NCI-H2196 (cell line): Measurements from ENCODE around the gene ZNF506.
A peak's percentile ranks its signal among the peaks of the same experiment; 100 is the strongest.
"Not testable (repeated sequence)": the region's sequence is repeated elsewhere in the genome, so short reads cannot be mapped to it uniquely, and the experiment has no call there.

Experiments used
- DNase-seq: peaks from one replicate; lab custom pipeline; 2025; ENCODE audit not compliant: unreplicated experiment; lab: John Stamatoyannopoulos, UW

Gene ZNF506

DNA sequence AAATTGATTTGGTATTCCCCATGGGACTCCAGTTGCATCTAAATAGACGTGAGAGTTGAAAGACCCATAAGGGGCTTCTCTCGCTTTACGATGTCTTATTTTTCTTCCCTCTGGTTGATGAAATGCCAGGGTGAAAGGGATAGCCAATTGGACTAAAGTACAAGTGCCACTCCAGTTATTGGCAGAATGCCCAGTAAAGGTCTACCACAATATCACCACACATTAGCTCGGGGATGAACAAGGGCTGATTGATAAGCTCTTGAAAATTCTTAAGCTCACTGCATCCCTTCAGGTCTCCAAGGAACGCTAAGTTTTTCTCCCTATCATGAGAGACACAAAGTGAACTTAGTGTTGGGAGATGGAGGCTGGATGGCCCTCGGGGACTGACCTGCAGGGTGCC, 39.8 kb downstream of the ZNF506 start:
- peak; percentile 33 for DNase-seq

GRCh38 chr19:19778666-19779065, 42.9 kb downstream of the ZNF506 start:
- no peak for DNase-seq

- DNase-seq: no peak
Observed at GRCh38 chr19:19777692-19778091, 43.9 kb downstream of the ZNF506 start.

- DNase-seq: peak; percentile 97
Observed at GRCh38 chr19:19776206-19777008, 45.1 kb downstream of the ZNF506 start.

DNA sequence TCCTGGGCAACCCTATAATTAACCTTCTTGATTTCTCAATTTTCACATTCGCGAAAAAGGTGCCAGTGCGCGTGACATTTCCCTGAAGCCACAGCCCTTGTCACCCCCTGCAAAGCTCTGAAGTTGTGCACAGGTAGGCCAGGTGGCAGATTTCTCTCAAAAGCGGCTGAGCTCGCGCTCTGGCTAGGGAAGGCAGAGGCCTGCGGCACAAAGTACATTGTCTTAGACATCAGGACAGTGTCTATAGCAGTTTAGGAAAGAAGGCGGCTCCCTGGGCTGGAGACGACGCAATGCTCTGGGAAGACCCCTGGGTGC, 45.7 kb downstream of the ZNF506 start:
- no peak for DNase-seq

GRCh38 chr19:19774354-19775033, 47.1 kb downstream of the ZNF506 start:
- no peak for DNase-seq

GRCh38 chr19:19771963-19772362, 49.6 kb downstream of the ZNF506 start:
- DNase-seq: not testable (repeated sequence)

- not testable (repeated sequence) for DNase-seq
Observed at GRCh38 chr19:19769971-19770370, 51.6 kb downstream of the ZNF506 start.

- no peak for DNase-seq
Observed at GRCh38 chr19:19758164-19758563, 63.4 kb downstream of the ZNF506 start.

DNA sequence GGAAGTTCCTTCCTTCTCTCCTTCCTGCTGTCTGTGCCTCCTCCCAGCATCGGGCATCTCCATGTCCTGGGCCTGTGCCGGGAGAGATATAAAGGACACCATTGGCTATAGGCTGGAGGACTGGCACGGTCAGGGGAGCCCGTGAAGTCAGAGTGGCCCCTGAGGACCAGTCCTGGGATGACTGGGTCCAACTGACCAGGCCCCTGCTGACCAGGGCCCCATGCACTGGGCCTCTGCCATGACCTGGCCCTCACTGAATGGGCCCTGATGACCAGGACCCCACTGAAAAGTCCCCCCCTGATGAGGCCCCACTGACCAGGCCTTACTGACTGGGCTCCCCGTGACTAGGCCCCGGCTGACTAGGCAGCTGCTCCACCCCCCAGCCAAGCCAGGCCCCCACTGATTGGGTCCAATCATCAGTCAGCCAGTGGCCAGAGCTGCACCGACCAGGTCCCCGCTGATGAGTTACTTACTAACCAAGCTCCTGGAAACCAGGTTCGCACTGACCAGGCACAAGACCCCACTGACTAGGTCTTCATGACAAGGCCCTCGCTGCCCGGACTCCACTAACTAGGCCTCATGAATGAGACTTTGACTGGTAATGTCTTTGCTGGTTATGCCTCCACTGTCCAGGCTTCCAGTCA, 68.7 kb downstream of the ZNF506 start:
- no peak for DNase-seq

DNA sequence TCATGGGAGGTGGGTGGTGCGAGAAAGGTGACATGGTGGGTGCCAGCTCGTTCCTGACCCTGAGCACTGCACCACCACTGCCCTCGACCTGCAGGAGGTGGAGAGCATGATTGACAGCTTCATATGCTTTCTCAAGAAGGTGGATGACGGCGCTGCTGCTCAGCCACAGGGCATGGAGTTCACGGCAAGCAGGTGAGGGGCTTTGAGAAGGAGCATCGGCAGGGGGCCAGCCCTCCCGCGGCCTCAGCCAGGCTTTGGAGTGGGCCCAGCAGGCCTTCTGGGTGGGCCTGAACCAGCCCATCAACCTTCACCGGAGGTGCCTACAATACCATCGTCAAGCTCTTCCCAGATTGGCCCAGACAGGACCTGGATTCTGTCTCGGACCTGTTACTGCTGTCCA, 69.7 kb downstream of the ZNF506 start:
- DNase-seq: no peak

DNA sequence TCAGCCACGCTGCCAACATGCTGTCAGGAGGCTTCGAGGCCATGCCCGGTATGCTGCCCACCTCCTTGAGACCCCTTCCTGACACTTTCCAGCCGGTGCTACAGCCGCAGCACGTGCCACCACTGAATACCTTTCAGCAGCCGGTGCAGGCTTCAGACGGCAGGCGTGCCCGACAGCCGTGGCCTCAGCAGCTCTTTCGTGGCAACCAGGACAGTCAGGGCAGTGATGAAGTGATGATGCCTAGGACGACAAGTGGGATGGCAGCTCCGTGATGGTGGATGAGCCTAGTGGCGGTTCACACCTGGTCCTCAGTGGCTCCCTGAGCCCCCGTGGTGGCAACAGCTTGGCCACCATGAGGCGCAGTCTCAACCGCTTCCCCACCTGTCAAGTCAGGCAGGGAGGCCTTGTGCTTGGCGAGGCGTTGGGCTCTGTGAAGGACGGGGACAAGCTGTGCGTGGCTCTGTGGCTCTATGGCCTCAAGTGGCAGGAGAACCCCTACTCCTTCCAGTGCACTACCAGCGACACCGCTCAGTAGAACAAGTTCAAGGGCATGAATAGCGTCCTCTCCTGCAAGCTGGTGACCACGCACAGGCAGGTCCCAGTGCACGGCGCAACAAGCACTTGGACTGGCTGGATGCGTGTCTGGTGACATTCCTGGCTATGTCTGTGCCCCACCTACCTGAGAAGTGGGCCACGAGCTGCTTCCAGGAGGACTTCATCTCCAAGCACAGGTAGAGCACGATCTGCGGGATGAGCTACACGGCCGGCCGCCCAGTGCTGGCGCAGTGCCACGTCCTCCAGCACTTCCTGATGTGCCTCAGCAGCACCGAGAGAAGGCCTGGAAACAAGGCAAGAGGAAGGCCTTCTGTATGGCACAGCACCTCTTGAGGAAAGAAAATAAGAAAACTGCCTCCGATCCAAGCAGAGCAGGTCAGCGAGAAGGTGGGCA, 70.4 kb downstream of the ZNF506 start:
- no peak for DNase-seq

GRCh38 chr19:19749908-19750841, 71.4 kb downstream of the ZNF506 start:
- DNase-seq: no peak

DNA sequence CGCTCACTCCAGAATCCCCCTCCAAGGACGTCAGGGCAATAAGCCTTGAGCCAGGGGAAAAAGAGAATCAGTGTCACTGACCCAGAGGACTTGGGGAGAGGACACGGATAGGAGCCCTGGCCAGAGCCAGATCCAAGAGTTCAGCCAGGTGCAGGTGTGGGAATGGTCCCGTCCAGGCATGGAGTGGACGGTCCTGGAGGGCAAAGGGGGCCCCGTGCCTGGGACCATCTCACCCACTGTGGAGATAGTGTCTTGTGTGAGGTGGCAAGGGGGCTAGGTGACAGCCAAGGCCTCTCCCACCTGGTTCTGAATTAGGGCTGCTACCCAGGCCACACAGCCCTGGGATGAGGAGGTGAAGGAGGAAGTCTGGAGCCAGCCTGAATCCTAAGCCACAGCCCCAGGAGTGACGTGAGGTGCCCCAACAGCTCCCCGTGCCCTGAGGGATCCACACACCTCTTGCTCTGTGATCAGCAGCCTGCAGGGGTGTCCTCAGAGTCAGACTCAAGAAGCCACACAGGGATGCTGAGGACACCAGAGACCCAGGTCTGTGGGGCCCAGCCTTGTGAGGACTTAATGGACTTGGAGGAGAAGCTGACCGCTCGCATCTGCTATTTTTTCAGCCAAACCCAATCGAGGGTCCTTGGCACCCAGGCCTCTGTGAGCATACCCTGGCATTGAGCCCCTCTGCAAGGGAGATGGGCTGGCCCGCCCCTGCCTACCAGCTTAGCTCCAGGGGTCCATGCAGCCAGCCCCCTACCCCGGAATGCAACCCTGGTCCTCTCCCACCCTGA, 72.2 kb downstream of the ZNF506 start:
- DNase-seq: no peak

DNA sequence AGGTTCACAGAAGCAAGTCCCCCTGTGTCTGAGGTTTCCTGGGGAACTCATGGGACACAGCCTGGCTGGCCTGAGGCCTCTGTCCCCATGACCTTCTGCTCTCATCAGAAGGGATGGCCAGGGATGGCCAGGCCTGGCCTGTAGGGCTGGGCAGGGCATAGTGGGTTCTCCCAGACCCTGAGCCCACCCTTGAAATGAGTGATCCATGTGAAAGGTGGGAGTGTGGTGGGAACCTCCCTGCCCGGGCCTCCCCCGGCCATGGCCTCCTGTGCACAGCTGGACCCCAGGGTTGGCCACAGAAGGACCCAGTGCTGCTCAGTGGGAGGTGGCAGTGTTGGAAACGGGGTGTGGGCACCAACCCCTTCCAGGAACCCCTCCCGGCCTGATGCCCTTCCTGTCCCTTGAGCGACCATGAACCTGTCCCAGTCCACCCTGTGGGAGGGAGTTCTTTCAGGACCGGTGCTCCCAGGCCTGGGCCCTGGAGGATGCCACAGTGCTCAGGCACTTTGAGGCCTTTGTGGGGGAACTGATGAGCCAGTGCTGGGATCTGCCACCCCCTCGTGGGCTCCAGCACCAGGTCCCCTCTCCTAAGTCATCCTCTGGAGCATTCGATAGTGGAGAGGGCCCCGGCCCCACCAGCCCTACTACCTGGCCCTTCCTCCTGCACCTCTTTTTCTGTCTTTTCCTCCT, 73.2 kb downstream of the ZNF506 start:
- no peak for DNase-seq

DNA sequence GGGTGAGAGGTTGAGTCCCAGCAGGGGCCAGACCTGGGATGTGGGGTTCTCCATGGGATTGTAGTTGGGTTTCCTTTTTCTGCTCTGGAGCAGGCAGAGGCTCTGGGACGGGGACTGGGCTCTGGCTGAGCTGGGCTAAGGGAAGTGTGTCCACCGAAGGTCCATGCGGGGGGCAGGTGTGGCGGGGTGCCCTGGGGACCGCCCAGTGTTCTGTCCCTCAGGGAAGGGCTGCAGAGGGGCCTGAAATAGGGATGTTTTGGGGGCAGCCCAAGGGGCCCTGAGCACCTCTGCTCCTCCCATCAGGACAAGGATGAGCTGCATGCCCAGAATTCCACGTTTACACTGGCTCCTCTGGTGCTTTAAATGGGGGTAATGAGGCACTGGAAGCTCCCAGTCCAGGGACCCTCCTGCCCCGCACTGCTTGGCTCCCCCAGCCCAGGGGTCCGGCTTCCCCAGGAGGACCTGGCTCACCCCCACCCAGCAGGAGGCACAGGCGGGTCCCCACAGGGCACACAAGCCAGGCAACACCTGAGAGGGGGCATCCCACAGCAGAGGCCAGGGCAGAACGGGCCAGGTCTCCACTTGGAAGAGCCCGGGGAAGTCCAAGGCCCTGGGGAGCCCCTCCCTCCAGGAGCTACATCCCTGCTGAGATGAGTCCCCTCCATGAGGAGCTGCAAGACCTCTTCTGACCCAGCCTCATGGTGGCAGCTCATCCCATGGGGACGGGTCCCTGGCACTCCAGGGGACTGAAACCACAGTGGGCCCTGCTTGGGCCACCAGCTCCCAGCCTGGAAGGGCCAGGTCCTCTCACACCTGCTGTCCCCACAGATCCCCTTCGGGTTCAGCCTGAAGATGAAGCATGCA, 74.0 kb downstream of the ZNF506 start:
- DNase-seq: no peak

- DNase-seq: no peak
Observed at GRCh38 chr19:19746286-19747213, 75.0 kb downstream of the ZNF506 start.
